Measurements from ENCODE around the gene S100A1. TPM values are rescaled to one million over a fixed set of nuclear protein-coding genes. Genes with fewer than 3 reads are reported as not detected.

Gene S100A1
- total RNA-seq, 1 donor from 2014 or later: 2,012 TPM

- Histone ChIP-seq H3K4me1 (peaks cover 8% of the 10 kb centered on the region), H3K27me3 (ENCODE audit: low read depth) (no peaks in the 10 kb centered on the region), H3K36me3 (no peaks in the 10 kb centered on the region), H3K4me3 (no peak overlapping the region), H3K9me3 (replicated peaks) (no peaks in the 10 kb centered on the region), H3K27ac (replicated peaks) (no peak overlapping the region)
- intact Hi-C loops (cut with micrococcal nuclease): no loop called here
- TF ChIP-seq CTCF (IDR thresholded peaks at IDR 0.05; ENCODE audit: borderline replicate concordance): no peak
- DNase-seq: no peak
Measured at GRCh38 chr1:153597206-153597605, 31.0 kb upstream of the S100A1 start.

GRCh38 chr1:153598309-153599172 lies 29.7 kb upstream of the S100A1 start:
- no peaks in the 10 kb centered on the region for H3K27me3 ChIP-seq (ENCODE audit: low read depth)
- no peak overlapping the region for H3K4me3 ChIP-seq
- no peak for TF ChIP-seq CTCF (IDR thresholded peaks at IDR 0.05; ENCODE audit: borderline replicate concordance)
- peaks cover 8% of the 10 kb centered on the region for H3K4me1 ChIP-seq
- no peak for DNase-seq
- H3K36me3 ChIP-seq: no peaks in the 10 kb centered on the region
- H3K27ac ChIP-seq (replicated peaks): peak overlapping the region; percentile 50
- no peaks in the 10 kb centered on the region for H3K9me3 ChIP-seq (replicated peaks)
- intact Hi-C loops (cut with micrococcal nuclease): no loop called here

- intact Hi-C loops (cut with micrococcal nuclease): no loop called here
- Histone ChIP-seq H3K9me3 (replicated peaks) (no peaks in the 10 kb centered on the region), H3K4me3 (no peak overlapping the region), H3K27me3 (ENCODE audit: low read depth) (no peaks in the 10 kb centered on the region), H3K27ac (replicated peaks) (no peak overlapping the region), H3K36me3 (no peaks in the 10 kb centered on the region), H3K4me1 (peaks cover 8% of the 10 kb centered on the region)
- TF ChIP-seq CTCF (IDR thresholded peaks at IDR 0.05; ENCODE audit: borderline replicate concordance): no peak
- no peak for DNase-seq
Measured at GRCh38 chr1:153599847-153600246, 28.4 kb upstream of the S100A1 start.

- H3K9me3 ChIP-seq (replicated peaks): no peaks in the 10 kb centered on the region
- DNase-seq: no peak
- no peak for TF ChIP-seq CTCF (IDR thresholded peaks at IDR 0.05; ENCODE audit: borderline replicate concordance)
- intact Hi-C loops (cut with micrococcal nuclease): no loop called here
- peaks cover 26% of the 10 kb centered on the region for H3K36me3 ChIP-seq
- peaks cover 19% of the 10 kb centered on the region for H3K4me1 ChIP-seq
- H3K4me3 ChIP-seq: no peak overlapping the region
- no peak overlapping the region for H3K27ac ChIP-seq (replicated peaks)
- no peaks in the 10 kb centered on the region for H3K27me3 ChIP-seq (ENCODE audit: low read depth)
Measured at GRCh38 chr1:153602749-153603148, 25.5 kb upstream of the S100A1 start.

GRCh38 chr1:153606194-153606593 lies 22.0 kb upstream of the S100A1 start:
- Histone ChIP-seq H3K27ac (replicated peaks) (no peak overlapping the region), H3K9me3 (replicated peaks) (no peaks in the 10 kb centered on the region), H3K4me3 (no peak overlapping the region), H3K4me1 (peaks cover 46% of the 10 kb centered on the region), H3K27me3 (ENCODE audit: low read depth) (no peaks in the 10 kb centered on the region), H3K36me3 (peaks cover 29% of the 10 kb centered on the region)
- intact Hi-C loops (cut with micrococcal nuclease): no loop called here
- no peak for DNase-seq
- TF ChIP-seq CTCF (IDR thresholded peaks at IDR 0.05; ENCODE audit: borderline replicate concordance): no peak
